DMS79 (cell line): Measurements from ENCODE around the gene MYO5B.
"Not testable (repeated sequence)": the region's sequence is repeated elsewhere in the genome, so short reads cannot be mapped to it uniquely, and the experiment has no call there.

Experiments used
- DNase-seq: peaks from one replicate; lab custom pipeline; 2025; lab: John Stamatoyannopoulos, UW

Gene MYO5B

GRCh38 chr18:49853436-49853835, 341.5 kb downstream of the MYO5B start:
- no peak for DNase-seq

GRCh38 chr18:49853011-49853410, 341.9 kb downstream of the MYO5B start:
- DNase-seq = no peak

- peak; percentile 32 for DNase-seq
Measured at GRCh38 chr18:49851624-49852023, 343.3 kb downstream of the MYO5B start.

DNA sequence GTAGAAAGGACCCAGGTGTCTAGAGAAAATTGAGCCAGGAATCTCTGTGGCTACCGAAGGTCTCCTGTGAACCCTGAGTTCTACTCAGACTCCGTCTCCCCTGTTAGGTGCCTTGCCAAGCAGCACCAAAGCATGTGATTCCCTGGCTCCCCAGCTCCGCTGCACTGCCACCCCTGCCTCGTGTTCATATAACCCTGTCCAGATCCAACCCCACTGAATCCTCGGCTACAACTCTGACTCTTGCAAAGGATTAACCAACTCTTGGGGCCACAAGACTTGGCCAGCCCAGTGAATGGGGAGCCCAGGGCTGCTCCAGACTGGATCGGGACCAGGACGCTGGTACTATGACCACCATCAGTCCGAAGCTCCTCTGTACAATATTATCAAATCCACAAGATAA, 344.3 kb downstream of the MYO5B start:
- no peak for DNase-seq

- peak; percentile 97 for DNase-seq
Measured at GRCh38 chr18:49849331-49850217, 345.4 kb downstream of the MYO5B start.

GRCh38 chr18:49848115-49848514, 346.8 kb downstream of the MYO5B start:
- no peak for DNase-seq

- DNase-seq = no peak
Measured at GRCh38 chr18:49847524-49847923, 347.4 kb downstream of the MYO5B start.

- DNase-seq = peak; percentile 83
Measured at GRCh38 chr18:49846718-49847470, 348.1 kb downstream of the MYO5B start.

GRCh38 chr18:49846361-49846662, 348.6 kb downstream of the MYO5B start:
- peak; percentile 57 for DNase-seq

DNA sequence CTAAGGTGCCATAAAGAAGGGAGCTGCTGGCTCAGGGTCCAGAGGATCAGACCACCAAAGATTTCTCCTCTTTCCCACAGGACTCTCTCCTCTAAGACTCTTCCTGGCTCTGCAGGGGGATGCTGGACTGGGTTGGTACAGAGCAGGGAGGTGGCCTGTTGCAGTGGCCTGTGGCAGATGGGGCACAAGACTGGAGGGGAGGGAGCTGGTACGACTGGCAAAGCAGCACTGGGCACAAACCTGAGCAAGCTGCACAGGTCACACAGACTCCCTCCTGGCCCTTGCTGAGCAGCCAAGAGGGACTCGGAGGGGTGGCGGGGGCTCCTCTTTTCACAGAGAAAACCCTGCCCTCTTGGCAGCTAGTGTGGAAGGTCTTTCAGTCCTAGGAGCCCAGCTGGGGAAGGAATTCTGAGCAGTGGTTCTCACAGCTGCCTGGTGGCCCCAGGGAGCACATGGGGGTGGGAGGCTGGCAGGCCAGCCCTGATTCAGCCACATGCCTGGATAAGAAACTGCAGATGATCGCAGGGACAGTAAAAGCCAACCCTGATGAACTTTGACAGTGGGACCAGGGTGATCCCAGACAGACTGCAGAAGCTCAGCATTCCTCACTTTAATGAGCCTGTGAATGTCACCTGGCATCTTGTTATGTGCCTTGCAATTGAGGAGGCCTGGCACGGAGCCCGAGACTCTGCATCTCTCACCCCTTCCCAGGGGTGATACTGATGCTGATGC, 349.2 kb downstream of the MYO5B start:
- DNase-seq = peak; percentile 57

DNA sequence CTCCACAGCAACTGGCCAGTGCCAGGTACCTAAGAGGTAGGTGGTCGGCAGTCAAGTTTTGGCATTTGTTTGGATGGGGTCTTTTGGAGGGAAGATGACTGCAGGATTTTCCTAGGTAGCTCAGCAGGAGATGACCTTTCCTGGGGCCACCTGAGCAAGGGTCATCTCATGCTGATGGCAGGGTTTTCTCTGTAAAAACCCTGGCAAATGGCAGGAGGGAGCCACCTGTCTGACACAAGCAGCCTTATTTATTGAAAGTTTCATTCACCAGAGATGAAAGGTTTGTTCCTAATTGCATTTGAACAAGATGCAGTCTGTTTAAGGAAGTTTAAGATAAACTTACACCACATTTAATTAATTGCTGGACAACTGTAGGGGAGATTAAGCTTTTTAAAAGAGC, 350.0 kb downstream of the MYO5B start:
- no peak for DNase-seq

- DNase-seq = no peak
Measured at GRCh38 chr18:49843778-49844625, 350.9 kb downstream of the MYO5B start.

- DNase-seq = no peak
Measured at GRCh38 chr18:49843131-49843530, 351.8 kb downstream of the MYO5B start.

- no peak for DNase-seq
Measured at GRCh38 chr18:49842656-49843055, 352.3 kb downstream of the MYO5B start.

DNA sequence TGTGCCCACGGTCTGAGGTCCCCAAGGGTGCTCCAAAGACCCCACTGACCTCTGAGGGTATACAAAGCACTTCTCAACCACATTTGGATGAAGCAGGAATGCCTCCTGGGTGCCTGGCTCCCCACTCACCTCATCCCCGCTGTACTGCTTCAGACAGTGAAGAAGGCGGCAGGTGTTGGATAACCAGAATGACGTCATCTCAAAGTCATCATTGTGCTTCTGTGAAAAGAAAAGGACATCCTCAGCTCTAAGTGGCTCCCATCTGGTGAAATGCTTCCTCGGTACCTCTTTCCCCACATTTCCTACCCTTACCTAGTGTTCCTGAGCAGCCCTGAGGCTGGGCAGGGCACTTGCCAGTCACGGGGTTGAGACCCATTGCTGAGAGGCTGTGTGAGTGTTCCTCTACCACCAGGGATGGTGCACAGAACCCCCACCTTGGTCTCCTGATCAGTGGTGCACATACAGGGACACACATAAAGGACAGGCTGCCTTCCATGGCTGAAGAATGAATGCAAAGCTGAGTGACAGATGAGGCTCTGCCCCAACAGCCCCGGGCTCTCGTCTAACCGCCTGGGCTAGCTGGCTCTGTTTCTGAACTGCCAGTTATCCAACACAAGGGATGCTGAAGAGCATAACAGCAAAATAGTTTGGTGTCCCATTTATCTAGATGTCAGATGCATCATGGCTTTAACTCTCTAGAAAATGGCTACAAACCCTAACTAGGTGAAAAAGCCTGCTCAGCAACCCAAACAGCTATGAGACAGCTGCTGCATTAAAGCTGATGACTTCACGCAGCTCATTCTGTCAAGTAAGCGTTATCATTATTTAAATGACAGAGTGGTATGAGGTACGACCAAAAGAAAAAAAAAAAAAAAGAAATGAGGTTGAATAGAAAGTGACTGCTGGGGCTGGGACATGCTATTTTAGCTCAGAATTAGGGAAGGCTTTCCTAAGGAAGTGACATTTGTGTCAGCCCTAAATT, 353.4 kb downstream of the MYO5B start:
- DNase-seq = no peak

DNA sequence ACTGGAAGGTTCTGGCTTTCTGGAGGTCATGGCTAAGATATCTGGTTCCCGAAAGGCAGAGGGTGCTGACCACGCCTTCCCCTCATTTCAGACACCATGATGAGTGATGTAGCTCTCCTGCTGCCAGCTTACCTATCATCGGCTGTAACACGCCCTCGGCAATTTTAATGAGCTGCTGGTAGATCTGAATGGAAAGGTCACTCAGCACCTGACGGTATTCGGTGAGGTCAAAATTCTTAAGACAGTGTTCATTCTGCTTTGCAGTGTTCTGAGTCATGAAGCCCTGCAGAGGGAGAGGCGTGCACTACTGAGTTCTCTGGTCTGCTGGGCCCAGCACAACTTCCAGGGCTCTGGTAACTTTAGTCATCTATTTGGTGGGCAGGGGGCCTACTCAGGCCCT, 355.9 kb downstream of the MYO5B start:
- no peak for DNase-seq

DNA sequence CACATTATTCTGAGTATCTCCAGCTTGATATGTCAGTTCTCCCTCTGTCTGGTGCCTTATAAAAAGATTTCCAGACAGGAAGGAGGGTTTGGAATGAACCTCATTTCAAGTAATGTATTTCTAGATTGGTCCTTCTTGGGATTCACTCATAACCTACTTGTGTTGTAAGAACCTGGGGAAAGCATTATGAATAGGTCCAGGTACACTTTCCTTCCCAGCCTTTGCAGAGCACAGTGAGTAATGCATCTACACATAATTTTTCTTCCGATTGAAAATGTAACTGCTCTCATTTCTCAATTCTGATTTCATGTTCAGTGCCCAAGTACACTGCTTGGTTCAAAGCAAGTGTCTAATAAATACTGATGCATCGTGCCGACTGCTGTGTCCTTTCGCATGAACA, 356.6 kb downstream of the MYO5B start:
- DNase-seq = no peak

- no peak for DNase-seq
Measured at GRCh38 chr18:49837889-49838288, 357.1 kb downstream of the MYO5B start.

DNA sequence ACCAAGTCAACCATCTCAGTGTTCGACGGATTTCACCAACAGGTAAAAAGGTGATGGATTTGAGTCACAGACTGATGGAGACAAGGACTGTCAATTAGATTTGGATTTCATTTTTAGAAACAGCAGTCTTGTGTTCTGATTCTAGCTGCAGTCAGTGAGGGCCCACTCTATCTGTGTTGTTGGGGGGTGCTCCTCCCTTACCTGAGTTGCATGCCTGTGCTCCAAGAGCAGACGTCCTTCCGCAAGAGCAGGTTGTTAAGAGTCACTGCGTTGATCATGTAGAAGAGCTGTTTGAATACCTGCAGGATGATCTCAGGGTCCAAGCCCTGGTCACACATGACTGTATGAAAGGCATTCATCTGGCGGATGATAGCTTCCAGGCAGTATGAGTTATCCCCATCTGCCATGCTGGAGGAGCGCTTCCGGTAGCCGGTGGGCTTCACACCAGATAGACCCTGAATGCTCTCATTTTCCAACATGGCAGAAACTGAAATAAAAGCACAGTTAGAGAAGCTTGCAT, 357.6 kb downstream of the MYO5B start:
- not testable (repeated sequence) for DNase-seq

- no peak for DNase-seq
Measured at GRCh38 chr18:49835405-49835804, 359.5 kb downstream of the MYO5B start.
